ENCODE measurements around the gene LIFR.

LIFR gene

DNA sequence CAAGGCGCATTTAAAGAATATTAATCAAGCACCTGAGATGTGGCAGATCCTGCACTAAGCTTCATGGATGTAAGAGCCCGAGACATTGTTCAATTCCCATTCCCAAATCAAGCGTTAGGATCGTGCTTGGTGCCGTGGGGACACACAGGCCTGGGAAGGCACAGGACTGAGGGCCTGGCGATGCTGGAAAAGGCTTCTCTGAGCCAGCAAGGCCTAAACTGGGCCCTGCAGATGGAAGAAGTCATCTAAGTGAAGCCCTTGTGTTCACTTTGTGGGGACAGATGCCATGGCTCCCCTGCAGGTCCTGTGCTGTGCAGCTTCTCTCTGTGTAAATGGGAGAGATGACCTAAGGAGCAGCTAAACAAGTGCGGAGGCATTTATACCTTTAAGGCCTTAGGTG lies 83.9 kb downstream of the LIFR start:
- TF ChIP-seq, protein P1, sequence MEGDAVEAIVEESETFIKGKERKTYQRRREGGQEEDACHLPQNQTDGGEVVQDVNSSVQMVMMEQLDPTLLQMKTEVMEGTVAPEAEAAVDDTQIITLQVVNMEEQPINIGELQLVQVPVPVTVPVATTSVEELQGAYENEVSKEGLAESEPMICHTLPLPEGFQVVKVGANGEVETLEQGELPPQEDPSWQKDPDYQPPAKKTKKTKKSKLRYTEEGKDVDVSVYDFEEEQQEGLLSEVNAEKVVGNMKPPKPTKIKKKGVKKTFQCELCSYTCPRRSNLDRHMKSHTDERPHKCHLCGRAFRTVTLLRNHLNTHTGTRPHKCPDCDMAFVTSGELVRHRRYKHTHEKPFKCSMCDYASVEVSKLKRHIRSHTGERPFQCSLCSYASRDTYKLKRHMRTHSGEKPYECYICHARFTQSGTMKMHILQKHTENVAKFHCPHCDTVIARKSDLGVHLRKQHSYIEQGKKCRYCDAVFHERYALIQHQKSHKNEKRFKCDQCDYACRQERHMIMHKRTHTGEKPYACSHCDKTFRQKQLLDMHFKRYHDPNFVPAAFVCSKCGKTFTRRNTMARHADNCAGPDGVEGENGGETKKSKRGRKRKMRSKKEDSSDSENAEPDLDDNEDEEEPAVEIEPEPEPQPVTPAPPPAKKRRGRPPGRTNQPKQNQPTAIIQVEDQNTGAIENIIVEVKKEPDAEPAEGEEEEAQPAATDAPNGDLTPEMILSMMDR (IDR thresholded peaks at IDR 0.05; ENCODE audit: insufficient read depth, low read length, poor library complexity, severe bottlenecking), result no peak
- H3K27me3 ChIP-seq (replicated peaks; ENCODE audit: control insufficient read depth, insufficient read depth, low read length), result no peaks in the 10 kb centered on the region; the same call in 1 of the 2 replicates
- no peaks in the 10 kb centered on the region for H3K36me3 ChIP-seq (ENCODE audit: control insufficient read depth, insufficient read depth, low read length)
- H3K4me3 ChIP-seq (replicated peaks; ENCODE audit: low read depth, low read length), result no peak overlapping the region
- DNase-seq (ENCODE audit: extremely low read depth, insufficient read length), result no peak

DNA sequence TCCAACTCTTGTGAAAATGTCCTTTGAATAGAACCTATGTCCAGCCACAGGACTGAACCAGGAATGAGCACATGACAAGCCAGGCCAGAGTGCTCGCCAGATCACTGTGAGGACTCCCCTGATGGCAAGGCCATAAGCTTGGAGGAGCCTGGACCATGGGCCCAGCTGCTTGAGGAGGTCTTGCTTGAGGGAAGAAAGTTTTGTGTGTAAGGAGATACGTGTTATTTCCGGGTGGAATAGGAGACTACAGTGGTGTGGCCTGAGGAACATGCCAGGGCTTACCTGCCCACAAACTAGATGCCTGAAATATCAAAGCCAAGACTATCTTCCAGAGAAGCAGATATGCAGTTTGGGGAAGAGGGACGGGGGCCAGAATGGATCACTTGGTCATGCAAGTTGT lies 84.7 kb downstream of the LIFR start:
- no peak overlapping the region for H3K4me3 ChIP-seq (replicated peaks; ENCODE audit: low read depth, low read length)
- TF ChIP-seq, protein P1 (IDR thresholded peaks at IDR 0.05; ENCODE audit: insufficient read depth, low read length, poor library complexity, severe bottlenecking), result no peak
- H3K27me3 ChIP-seq (replicated peaks; ENCODE audit: control insufficient read depth, insufficient read depth, low read length), result no peaks in the 10 kb centered on the region; the same call in 1 of the 2 replicates

DNA sequence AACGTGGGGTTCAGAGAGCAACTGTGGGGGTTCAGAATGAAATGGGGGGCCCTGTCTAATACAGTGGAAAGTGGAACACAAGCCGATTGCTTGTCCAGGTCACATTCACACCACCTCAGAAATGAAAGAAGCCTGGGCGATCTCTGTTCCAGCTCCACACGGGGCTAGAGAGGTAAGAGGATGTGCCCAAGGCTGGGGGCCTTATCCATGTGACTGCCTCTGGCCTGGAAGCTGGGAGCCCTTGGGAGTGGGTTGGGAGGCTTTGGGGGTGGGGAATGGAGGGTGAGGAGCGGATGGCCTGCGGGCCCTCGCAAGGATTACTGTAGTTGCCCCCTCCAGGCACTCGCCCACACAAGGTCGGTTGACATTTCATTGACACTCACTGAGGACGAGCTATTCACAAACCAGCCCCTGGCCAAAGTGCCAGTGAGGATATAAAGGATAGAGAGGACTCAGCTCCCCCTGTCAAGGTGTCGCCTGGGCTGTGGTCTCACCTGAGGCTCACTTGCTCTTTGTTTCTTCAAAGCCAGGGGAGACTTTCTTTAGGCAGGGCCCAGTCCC lies 86.7 kb downstream of the LIFR start:
- TF ChIP-seq, protein P1 (IDR thresholded peaks at IDR 0.05; ENCODE audit: insufficient read depth, low read length, poor library complexity, severe bottlenecking), result no peak
- Histone ChIP-seq H3K36me3 (ENCODE audit: control insufficient read depth, insufficient read depth, low read length) (no peaks in the 10 kb centered on the region), H3K27me3 (replicated peaks; ENCODE audit: control insufficient read depth, insufficient read depth, low read length) (peaks cover 6% of the 10 kb centered on the region), H3K4me3 (replicated peaks; ENCODE audit: low read depth, low read length) (no peak overlapping the region)
- DNase-seq (ENCODE audit: extremely low read depth, insufficient read length), result no peak

More for the DNA sequence above, 84.7 kb downstream of the LIFR start:
- no peaks in the 10 kb centered on the region for H3K36me3 ChIP-seq (ENCODE audit: control insufficient read depth, insufficient read depth, low read length)
- no peak for DNase-seq (ENCODE audit: extremely low read depth, insufficient read length)

DNA sequence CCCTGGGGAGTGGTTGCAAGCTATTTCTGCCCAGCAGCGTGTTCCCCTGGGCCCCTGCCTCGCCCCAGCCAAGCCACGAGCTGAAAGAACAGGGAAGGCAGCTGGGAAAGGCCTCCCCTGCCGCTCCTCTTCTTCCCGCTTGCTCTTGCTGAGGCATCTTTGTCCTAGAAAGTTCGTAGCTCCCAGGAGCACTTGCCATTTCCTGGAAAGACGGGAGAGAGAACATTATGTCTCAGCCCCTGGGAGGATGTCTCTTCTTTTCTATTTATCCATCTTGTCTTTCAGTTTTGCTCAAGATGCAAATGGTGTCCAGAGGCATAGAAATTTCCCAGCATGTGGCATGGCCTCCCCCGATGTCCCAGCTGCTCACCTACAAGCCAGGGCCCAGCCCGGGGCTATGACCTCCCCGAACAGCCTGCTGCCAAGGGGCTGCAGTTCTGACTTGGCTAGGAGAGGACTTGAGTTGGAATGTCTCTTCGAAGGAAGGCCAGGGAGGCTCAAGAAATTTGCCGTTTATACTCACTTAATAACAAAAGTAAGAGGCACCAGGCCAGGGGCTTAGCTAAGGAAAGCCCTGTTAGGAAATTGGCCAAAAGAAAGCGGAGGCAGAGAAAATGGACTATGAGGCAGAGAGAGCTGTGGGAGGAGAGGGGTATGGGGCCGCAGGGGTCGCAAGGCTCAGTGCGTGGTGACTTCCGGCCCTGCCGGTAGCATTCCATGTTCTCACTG lies 87.3 kb downstream of the LIFR start:
- no peak for DNase-seq (ENCODE audit: extremely low read depth, insufficient read length)
- TF ChIP-seq, protein P1 (IDR thresholded peaks at IDR 0.05; ENCODE audit: insufficient read depth, low read length, poor library complexity, severe bottlenecking), result no peak
- Histone ChIP-seq H3K27me3 (replicated peaks; ENCODE audit: control insufficient read depth, insufficient read depth, low read length) (peaks cover 6% of the 10 kb centered on the region), H3K36me3 (ENCODE audit: control insufficient read depth, insufficient read depth, low read length) (no peaks in the 10 kb centered on the region), H3K4me3 (replicated peaks; ENCODE audit: low read depth, low read length) (no peak overlapping the region)

DNA sequence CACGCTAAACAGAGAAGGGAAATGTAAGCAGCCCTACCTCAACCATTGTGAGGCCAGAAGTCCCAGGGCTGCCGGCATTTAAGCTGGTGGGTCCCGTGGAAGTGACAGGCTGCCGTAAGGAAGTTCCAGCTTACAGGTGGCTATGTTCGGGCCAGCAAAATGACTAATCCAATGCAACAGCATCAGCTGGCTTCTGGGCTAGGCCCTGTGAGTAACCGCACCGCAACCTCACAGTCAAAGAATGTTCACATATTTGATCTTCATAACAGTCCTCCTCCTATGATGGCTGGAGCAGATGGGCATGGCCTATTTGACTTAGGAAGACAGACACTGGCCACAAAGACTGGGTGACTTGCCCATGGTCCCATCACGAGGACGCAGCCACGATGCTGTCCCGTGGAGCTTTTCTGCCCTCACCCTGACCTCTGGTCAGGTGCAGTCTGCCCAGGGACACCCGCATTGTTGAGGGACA lies 88.2 kb downstream of the LIFR start:
- DNase-seq (ENCODE audit: extremely low read depth, insufficient read length), result no peak
- Histone ChIP-seq H3K4me3 (replicated peaks; ENCODE audit: low read depth, low read length) (no peak overlapping the region), H3K36me3 (ENCODE audit: control insufficient read depth, insufficient read depth, low read length) (no peaks in the 10 kb centered on the region), H3K27me3 (replicated peaks; ENCODE audit: control insufficient read depth, insufficient read depth, low read length) (peaks cover 8% of the 10 kb centered on the region)
- TF ChIP-seq, protein P1 (IDR thresholded peaks at IDR 0.05; ENCODE audit: insufficient read depth, low read length, poor library complexity, severe bottlenecking), result no peak
